DOHH2 (cell line): ENCODE results near the gene CETN1.

ENCODE experiments used
- H3F3A ChIP-seq: fragments of 200-600 bp; sonication (generic), shearing (Covaris generic); 2 replicates; pipeline ENCODE4 v1.6.0; 2016; ENCODE audit warnings: antibody characterized with exemption, mild to moderate bottlenecking; ENCODE audit not compliant: control insufficient read depth, insufficient read depth
- H3K27ac ChIP-seq: fragments of 200-600 bp; sonication (generic); 2 replicates; pipeline ENCODE4 v1.5.1; 2014; ENCODE audit warnings: low read depth, mild to moderate bottlenecking, low read length, moderate library complexity
- H3K27me3 ChIP-seq: fragments of 200-600 bp; sonication (generic); 2 replicates; pipeline ENCODE4 v1.6.1; 2014; ENCODE audit warnings: mild to moderate bottlenecking, low read length, mixed read lengths; ENCODE audit not compliant: control insufficient read depth
- H3K36me3 ChIP-seq: fragments of 200-600 bp; sonication (generic); 2 replicates; pipeline ENCODE4 v1.6.1; 2014; ENCODE audit warnings: mild to moderate bottlenecking, low read length, moderate library complexity, mixed read lengths; ENCODE audit not compliant: control insufficient read depth
- H3K4me1 ChIP-seq: fragments of 200-600 bp; sonication (generic); 2 replicates; pipeline ENCODE4 v1.6.1; 2014; ENCODE audit warnings: mild to moderate bottlenecking, low read length, mixed read lengths; ENCODE audit not compliant: control insufficient read depth
- H3K4me2 ChIP-seq: fragments of 200-600 bp; sonication (generic); 2 replicates; pipeline ENCODE4 v1.6.0; 2014; ENCODE audit warnings: mild to moderate bottlenecking, low read length, moderate library complexity
- H3K4me3 ChIP-seq: fragments of 200-600 bp; sonication (generic); 2 replicates; pipeline ENCODE4 v1.5.1; 2014; ENCODE audit warnings: mild to moderate bottlenecking, low read length, mixed read lengths
- H3K79me2 ChIP-seq: fragments of 200-600 bp; sonication (generic); 2 replicates; pipeline ENCODE4 v1.6.1; 2014; ENCODE audit warnings: mild to moderate bottlenecking, low read length, mixed read lengths; ENCODE audit not compliant: control insufficient read depth
- H3K9me2 ChIP-seq: fragments of 200-600 bp; sonication (generic); replicated peaks from 2 replicates; pipeline ENCODE4 v1.6.1; 2014; ENCODE audit warnings: mild to moderate bottlenecking, low read length, mixed read lengths; ENCODE audit not compliant: control insufficient read depth
- H3K9me3 ChIP-seq: fragments of 200-600 bp; sonication (generic); 2 replicates; pipeline ENCODE4 v1.6.1; 2014; ENCODE audit warnings: antibody characterized with exemption, low read length, mixed read lengths; ENCODE audit not compliant: control insufficient read depth, insufficient read depth
- H4K20me1 ChIP-seq: fragments of 200-600 bp; sonication (generic); 2 replicates; pipeline ENCODE4 v1.6.0; 2014; ENCODE audit warnings: low read depth, mild to moderate bottlenecking, antibody characterized with exemption, low read length, moderate library complexity; ENCODE audit not compliant: control insufficient read depth, insufficient read depth
- CTCF ChIP-seq: fragments of 200-600 bp; sonication (generic); IDR thresholded peaks from one replicate; pipeline ENCODE4 v1.5.1; 2014; ENCODE audit warnings: antibody characterized with exemption, mild to moderate bottlenecking, low read depth, low read length; ENCODE audit not compliant: poor library complexity, severe bottlenecking
- EZH2phosphoT487 ChIP-seq: fragments of 200-600 bp; sonication (generic); IDR thresholded peaks from 2 replicates; pipeline ENCODE4 v1.6.1; 2017; ENCODE audit warnings: borderline replicate concordance, mild to moderate bottlenecking, antibody characterized with exemption, low read length, moderate library complexity, mixed read lengths

The CETN1 gene

GRCh38 chr18:574149-574860 is 5.9 kb upstream of the CETN1 start:
- no peaks in the 10 kb centered on the region for H3K4me1 ChIP-seq
- H3K36me3 ChIP-seq = no peaks in the 10 kb centered on the region
- H3K4me3 ChIP-seq = no peak overlapping the region
- no peaks in the 10 kb centered on the region for H3F3A ChIP-seq
- no peak overlapping the region for H3K4me2 ChIP-seq
- H3K79me2 ChIP-seq = no peaks in the 10 kb centered on the region
- no peaks in the 10 kb centered on the region for H3K9me3 ChIP-seq
- H3K27me3 ChIP-seq = no peaks in the 10 kb centered on the region
- H3K9me2 ChIP-seq = no peaks in the 10 kb centered on the region
- H3K27ac ChIP-seq = no peak overlapping the region
- no peaks in the 10 kb centered on the region for H4K20me1 ChIP-seq
- no peak for TF ChIP-seq EZH2phosphoT487
- no peak for TF ChIP-seq CTCF

- no peak overlapping the region for H3K4me3 ChIP-seq
- no peaks in the 10 kb centered on the region for H3K27me3 ChIP-seq
- H3K79me2 ChIP-seq = no peaks in the 10 kb centered on the region
- no peaks in the 10 kb centered on the region for H4K20me1 ChIP-seq
- no peaks in the 10 kb centered on the region for H3K36me3 ChIP-seq
- no peaks in the 10 kb centered on the region for H3K4me1 ChIP-seq
- no peak overlapping the region for H3K27ac ChIP-seq
- no peaks in the 10 kb centered on the region for H3K9me3 ChIP-seq
- H3K4me2 ChIP-seq = no peak overlapping the region
- no peaks in the 10 kb centered on the region for H3K9me2 ChIP-seq
- no peaks in the 10 kb centered on the region for H3F3A ChIP-seq
- no peak for TF ChIP-seq CTCF
Measured at GRCh38 chr18:574865-575645, 5.1 kb upstream of the CETN1 start.

- no peak overlapping the region for H3K27ac ChIP-seq
- no peaks in the 10 kb centered on the region for H3K4me1 ChIP-seq
- H3K79me2 ChIP-seq = no peaks in the 10 kb centered on the region
- H4K20me1 ChIP-seq = no peaks in the 10 kb centered on the region
- no peaks in the 10 kb centered on the region for H3F3A ChIP-seq
- H3K9me3 ChIP-seq = no peaks in the 10 kb centered on the region
- no peaks in the 10 kb centered on the region for H3K9me2 ChIP-seq
- no peak for TF ChIP-seq CTCF
- no peak for TF ChIP-seq EZH2phosphoT487
- H3K36me3 ChIP-seq = no peaks in the 10 kb centered on the region
- no peak overlapping the region for H3K4me2 ChIP-seq
- no peak overlapping the region for H3K4me3 ChIP-seq
- no peaks in the 10 kb centered on the region for H3K27me3 ChIP-seq
Measured at GRCh38 chr18:576924-577323, 3.3 kb upstream of the CETN1 start.
